GM19397 (cell line): ENCODE results near the gene SHLD3.
"Not testable (repeated sequence)": the region's sequence is repeated elsewhere in the genome, so short reads cannot be mapped to it uniquely, and the experiment has no call there.

Source experiments
- ATAC-seq: cut with Tn5 transposase; IDR thresholded peaks from one replicate; pipeline ENCODE4 v1.9.1; 2021; ENCODE audit warnings: mild to moderate bottlenecking, moderate library complexity; ENCODE audit not compliant: unreplicated experiment

SHLD3 gene

DNA sequence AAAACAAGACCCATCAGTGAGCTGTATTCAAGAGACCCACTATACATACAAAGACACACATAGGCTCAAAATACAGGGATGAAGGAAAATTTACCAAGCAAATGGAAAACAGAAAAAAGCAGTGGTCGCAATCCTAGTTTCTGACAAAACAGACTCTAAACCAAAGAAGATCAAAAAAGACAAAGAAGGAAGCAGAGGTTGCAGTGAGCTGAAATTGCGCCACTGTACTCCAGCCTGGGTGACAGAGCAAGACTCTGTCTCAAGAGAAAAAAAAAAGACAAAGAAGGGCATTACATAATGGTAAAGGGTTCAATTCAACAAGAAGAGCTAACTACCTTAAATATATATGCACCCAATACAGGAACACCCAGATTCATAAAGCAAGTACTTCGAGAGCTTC, 51.2 kb downstream of the SHLD3 start:
- ATAC-seq, result not testable (repeated sequence)
